GM12801 (cell line): ENCODE data around the gene KLC3.

Experiments used
- TF ChIP-seq, protein P1 (sequence below): IDR thresholded peaks from one replicate; pipeline ENCODE4 v1.5.1; 2011; ENCODE audit warnings: control low read depth; ENCODE audit not compliant: insufficient read length; ENCODE audit errors: extremely low read depth

KLC3 gene

DNA sequence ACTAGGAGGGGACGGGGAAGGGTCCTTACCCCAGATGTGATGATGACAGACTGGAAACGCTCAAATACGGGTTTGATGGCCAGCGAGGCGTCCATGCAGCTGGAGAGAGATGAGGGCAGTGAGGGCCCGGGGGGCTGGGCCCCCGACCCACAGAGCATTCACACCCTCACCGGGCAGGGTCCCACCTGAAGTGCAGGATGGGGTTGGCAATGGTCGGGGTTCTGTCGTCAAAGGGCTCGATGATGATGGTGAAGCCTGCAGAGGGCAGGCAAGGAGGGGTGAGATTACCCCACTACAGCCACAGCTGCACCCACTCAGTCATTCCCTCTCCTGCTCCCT is 16.9 kb downstream of the KLC3 start:
- TF ChIP-seq, protein P1, sequence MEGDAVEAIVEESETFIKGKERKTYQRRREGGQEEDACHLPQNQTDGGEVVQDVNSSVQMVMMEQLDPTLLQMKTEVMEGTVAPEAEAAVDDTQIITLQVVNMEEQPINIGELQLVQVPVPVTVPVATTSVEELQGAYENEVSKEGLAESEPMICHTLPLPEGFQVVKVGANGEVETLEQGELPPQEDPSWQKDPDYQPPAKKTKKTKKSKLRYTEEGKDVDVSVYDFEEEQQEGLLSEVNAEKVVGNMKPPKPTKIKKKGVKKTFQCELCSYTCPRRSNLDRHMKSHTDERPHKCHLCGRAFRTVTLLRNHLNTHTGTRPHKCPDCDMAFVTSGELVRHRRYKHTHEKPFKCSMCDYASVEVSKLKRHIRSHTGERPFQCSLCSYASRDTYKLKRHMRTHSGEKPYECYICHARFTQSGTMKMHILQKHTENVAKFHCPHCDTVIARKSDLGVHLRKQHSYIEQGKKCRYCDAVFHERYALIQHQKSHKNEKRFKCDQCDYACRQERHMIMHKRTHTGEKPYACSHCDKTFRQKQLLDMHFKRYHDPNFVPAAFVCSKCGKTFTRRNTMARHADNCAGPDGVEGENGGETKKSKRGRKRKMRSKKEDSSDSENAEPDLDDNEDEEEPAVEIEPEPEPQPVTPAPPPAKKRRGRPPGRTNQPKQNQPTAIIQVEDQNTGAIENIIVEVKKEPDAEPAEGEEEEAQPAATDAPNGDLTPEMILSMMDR: no peak

DNA sequence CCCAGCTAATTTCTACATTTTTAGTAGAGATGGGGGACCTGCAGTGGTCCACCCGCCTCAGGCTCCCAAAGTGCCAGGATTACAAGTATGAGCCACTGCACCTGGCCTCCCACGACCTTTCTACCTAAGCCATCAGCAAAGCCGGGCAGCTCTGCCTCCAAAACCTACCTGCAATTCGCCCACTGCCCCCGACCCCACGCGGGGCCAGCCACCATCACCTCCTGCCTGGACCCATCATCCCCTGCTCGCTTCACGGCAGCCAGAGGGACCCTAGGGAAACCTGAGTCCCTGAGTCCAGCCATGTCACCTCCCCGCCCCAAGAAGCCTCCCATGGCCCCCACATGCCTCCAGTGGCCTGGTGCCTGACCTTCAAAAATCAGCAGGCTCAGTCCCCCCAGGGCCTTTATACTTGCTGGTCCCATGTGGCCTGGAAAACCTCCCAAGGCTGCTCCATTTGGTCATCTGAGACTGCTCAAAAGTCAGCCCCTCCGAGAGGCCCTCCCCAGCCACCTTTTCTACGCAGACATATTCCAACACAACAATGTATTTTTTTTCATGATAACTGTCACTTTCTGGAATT is 17.8 kb downstream of the KLC3 start:
- TF ChIP-seq, protein P1: no peak

DNA sequence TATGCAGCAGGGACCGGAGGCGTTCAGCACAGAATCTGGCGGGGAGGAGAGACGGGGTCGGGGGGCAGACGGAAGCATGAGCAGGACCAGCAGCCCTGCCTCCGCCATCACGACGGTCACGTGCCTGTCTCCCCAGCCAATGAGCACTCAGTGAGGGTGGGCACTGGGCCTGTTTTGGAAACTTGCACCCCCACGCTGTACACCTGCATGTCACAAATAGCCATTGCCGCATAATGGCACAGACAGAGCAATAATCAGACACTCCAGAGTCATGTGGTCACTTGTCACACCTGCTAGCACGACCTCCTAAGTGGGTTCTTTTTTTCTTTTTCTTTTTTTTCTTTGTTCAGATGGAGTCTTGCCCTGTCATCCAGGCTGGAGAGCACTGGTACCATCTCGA is 21.1 kb downstream of the KLC3 start:
- TF ChIP-seq, protein P1: no peak

DNA sequence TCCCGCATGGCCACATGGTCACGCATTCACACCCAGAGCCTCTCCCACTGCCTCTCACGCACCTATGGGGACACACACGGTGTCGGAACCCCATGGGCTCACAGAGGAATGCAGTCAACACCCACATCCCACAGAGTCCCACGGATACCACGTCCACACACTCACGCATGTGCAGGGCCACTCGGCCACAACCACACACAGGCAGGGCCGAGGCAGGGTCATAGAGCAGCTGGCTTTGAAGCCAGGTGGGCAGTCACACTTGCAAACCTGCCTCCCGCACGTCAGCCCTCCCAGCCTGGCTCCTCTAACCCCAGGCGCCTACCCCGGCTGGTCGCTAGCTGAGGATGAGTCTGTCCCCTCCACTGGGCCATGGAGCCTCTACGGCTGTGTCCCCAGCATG is 21.7 kb downstream of the KLC3 start:
- TF ChIP-seq, protein P1: no peak

DNA sequence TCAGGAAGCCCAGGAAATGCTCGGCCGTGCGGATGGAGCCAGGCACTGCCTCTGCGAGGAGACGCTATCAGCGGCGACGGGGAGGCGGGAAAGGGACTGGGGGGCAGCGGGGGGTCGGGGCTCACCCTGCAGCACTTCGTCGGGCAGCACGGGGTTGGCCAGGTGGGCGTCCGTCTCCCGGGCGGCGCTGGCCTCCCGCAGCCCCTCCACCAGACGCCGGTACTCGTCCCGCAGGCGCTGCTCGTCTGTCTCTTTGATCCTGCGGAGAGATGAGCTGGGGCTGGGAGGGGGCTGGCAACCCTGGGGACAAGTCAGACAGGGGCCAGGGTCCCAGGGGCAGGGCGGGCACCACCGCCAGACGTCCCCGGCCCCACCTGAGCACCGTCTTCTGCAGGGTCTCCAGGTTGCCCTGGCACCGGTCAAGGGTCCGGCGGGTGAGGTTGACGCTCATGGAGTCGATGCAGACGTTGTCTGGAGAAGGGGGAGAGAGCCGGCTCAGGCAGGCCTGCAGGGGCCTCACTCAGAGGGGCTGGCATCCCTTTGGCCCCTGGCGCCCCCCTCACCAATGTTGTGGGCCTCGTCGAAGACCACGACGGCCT is 23.4 kb downstream of the KLC3 start:
- TF ChIP-seq, protein P1: no peak

DNA sequence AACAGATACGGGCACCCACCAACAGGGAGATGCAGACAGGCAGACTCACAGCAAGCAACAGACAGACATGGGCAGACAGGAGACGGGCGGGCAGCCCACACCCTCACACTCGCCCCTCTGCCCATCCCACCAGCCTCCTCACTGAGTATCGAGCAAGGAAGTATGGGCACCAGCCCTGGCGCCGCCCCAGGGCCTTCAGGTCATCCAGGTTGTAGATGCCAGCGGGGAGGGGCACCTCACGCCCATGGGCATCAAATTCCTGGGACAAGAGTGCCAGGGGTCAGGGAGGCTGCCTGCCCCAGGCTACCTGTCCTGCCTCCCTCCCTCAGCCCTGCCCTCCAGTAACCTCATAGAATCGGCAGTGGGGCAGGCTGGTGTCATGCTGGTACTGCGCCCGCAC is 24.1 kb downstream of the KLC3 start:
- TF ChIP-seq, protein P1: no peak

DNA sequence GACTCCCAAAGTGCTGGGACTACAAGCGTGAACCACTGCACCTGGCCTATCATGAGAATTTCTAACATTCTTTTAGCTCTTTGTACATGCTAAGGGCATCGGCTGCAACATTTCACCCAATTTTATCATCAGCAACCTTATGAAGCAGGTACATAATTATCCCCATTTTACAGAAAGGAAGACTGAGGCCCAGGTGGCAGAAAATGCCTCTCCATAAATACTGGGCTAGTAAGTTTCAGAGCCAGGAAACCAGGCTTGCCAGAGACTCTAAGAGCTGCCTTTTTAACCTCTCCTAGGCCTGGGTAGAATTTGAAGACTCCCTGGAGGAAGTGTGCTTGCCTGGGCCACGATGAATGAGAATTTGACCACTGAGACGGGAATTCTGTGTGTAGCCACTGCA is 27.6 kb downstream of the KLC3 start:
- TF ChIP-seq, protein P1: no peak
